ENCODE results near the gene FBXL13.
A peak's percentile ranks its signal among the peaks of the same experiment; 100 is the strongest.

FBXL13 gene

DNA sequence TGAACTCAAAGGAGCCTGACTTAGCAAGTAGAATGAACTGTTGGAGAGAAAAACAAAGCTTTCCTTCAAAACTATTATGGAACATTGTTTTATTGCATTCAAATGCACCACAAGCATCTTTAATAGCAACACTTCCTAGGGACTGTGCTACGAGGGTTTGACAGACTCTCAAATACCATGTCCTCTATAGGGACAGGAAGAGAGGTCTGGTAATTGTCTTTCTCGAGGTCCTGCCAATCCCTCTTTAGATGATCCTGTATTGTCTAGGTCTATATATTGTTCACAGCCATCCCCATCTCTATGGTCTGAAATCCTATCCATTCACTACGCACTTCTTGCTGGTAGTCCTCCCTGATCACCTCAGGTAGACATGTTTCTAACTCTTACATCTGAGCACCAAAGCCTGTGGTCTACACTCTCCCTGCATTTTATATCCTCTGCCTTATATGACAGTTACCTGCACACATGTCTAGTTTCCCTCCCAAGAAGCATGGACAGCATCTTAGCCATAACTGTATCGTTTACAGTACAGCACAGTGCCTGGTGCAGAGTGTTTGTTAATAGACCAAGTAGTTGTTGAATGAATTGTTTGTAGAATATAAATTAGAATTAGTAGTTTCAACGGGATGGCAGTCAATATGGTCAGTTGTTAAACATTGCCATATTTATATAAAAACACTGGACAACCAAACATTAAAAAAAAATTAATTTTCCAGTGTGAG, 183.5 kb downstream of the FBXL13 start:
- no peak for FAIRE-seq

DNA sequence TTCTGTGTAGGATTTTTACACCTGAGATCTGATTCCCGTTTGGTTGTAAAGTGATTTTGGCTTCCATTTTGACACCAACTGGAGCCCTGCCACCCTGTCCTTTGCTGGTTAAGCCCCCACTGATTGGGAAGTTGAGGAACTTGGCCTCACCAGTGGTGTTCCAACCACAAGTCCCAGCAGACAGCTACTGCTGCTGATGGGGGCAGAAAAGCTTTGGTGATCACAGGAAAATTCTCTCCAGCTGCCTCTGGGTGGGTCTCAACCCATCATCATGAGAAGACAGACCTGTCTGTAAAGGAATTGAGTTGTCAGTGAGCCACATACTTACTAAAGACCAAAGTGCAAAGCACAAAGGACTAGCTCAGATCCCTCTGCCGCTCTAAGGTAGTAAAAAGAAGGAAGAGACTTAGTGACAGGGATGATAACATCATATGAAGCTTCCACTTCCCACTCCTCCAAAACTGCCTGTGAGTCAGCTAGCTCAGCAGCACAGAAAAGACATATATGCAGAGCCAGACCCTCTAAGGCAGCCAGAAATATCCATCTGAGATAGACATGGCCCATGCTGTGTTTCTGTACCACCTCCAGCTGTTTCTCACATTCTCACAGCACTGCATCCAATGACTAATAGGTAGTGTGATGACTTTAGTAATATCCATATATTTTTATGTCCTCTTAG, 184.2 kb downstream of the FBXL13 start:
- FAIRE-seq, result no peak

DNA sequence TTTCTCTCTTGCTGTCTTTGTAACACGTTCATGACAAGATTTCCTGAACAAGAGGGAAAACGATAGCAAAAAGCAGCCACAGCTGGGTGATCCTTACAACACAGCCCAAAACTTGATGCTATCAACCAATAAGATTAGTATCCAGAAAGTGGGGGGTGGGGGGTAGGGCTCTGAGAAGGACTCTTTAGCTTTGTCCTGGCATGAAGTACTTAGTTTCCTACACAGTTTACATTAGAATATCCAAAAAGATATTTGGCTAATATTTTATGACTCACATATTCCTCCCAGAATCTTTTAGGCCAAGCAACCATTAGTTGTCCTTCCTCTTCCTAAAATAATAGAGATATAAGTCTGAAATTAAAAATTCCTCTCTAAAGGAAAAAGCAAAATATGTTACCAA, 184.7 kb downstream of the FBXL13 start:
- FAIRE-seq, result no peak

DNA sequence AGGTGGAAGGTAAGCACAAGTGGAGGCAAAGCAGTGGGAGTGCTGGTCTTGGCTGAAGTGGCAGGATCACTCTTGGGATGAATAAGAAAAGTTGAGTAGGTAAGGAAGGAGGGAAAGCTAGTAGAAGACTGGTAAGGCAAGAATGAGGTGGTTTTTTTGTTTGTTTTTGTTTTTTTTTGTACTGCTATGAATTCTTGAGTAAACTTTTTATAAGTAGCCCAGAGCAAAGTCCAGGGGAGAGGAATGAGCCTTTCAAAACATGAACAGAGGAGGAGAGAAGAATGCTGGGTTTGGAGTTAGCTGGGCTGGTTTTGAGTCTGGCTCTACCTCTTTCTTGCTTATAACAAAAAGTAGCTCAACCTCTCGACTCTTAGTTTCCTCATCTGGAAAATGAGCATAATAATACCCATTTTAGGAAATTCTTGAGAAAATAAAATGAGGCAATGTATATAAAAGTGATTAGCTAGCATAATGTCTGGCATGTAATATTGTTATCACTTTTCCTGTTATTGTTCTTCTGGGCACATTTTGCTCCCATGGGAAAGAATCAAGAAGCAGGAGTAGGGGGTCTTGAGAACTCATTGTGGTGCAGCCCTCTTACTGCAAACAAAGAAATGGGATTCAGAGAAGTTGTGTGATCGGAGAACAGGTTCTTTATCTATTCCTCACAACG, 185.9 kb downstream of the FBXL13 start:
- no peak for FAIRE-seq

DNA sequence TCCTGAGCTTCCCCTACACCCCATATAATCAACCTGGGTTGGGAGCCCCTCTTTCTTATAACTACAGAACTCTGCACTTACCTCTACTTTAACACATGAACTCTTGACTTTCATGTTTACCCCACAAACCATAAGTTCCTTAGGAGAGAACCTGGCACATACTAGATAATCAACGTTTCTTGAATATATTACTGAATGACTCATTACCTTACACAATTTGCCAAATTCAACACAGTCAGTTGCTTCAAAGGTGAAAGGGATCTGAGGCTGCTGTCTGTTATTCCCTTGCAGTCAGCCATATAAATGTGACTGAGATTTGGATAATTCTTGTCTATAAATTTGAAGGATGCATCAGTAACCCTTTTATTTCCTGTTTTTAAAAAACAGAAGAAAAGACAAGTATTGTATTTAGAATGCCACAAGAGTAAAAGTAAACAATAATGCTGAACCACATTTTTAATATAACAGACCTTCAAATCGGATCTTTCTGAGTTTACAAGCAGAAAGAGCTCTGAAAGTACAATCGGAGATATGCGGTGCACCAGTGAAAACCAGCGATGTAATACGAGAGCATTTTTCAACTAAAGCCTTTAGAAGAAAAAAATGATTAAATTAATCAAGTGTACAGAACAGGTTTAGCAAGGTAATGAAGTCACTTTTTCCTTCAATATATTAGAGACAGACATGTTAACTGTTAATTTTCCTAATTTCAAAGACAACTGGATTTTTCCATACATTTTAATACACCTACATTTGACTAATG, 191.3 kb downstream of the FBXL13 start:
- no peak for FAIRE-seq

DNA sequence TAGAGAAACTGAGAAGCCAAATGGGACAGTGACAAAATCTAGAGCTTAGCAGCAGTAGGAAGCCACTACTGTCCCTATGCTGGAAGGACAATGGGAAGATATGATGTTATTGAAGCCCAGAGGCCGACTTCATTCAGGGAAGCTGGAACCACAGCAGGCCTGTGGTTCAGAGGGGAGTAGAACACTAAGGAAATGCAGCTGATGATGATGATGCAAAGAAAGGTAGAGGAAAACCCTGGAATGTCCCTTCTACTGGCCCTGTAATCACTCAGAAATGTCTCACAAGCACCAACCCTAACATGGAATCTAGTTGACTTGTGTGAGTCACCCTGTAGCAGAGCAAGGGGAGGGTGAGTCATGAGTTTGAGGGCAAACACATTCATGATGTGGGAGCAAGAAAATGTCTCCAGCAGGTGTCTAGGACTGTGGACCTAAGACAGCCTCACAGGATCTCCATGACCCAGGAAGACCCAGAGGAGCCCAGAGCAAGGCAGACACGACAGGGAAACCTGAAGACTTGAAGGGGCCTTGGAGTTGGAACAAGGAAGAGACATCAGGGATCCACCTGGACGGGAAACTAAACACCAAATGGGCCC, 198.8 kb downstream of the FBXL13 start:
- no peak for FAIRE-seq

DNA sequence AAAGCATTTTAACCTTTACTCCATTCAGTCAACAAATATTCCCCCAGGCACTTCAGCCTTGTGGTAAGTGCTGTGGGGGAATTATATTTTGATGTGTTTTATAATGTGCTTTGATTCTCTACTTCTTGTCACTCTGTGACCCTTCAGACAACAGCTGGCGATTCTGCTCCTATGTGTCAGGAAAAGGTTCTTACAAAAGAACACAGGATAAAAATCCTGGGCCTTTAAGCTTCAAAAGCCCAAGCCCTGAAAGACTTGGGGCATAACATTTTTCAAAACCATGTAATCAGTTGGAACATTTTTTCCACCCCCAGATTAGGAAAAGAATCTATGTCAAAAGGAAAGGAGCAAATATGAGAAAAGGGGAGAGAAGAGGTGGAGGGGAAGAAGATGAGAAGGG, 199.6 kb downstream of the FBXL13 start:
- no peak for FAIRE-seq

DNA sequence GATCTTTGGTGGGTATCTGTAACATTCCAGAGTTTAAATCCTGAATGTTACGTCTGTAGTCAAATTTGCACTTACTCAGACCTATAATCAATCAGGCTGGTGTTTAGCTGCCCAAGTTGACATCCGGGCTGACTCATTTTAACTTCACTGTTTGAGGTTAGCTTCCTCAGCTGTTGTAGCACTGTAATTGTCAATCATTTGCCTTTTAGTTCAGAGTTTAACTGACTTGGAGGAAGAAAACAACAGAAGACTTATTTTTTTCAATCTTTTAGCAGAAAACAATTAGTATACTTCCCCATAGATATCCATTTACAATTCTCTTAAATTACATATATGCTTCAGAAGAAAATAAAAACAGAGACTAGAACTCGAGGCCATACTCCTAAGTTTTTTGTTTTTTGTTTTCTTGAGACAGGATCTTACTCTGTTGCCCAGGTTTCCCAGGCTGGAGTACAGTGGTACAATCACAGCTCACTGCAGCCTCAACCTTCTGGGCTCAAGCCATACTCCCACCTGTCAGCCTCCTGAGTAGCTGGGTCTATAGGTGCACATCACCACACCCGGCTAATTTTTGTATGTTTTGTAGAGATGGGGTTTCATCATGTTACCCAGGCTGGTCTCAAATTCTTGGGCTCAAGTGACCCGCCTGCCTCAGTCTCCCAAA, 200.3 kb downstream of the FBXL13 start:
- FAIRE-seq, result no peak

DNA sequence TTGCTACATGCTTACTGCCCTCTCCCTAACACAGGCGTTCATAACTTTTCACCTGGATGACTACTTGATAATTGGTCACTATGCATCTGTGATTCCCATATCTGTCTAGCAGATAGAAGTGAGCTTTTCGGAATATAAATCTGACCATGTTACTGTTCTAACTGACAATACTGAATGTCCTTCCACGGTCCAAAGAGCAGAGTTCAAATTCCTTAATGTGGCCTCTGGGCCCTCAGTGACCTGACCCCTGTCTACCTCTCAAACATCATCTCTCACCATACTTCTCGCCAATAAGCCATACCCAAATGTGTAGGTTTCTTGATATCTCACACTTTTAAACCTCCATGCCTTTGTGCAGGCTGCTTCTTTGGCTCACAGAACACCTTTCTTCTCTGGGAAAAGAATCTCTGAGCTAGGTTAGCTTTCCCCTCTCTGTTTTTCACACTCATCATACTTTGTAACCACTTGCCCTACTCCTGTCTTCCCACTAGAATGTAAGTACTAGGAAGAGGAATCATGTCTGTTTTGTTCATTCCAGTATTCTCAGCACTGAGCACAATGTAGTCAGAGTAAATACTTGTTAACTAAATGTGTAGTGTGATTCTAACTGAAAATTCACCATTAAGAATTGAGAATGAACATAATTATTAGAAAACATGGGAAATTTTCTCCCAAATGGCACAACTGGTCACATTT, 201.0 kb downstream of the FBXL13 start:
- no peak for FAIRE-seq

DNA sequence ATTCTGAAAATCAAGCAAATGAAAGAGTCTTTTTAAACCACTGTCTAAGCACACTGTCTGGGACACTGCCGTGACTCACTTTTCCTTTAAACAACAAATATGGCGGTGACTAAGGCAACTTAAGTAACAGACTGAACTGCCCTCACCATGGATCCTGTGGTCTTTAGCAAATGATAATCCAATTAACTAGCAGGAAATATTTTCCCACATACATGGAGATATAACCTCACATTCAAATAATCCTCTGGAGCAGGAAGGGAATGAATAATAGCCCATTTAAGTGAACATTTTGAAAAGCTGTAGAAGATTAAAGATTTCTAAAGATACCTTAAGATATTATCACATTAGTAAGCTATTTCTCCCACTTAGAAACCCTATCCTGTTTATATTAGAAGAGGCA, 202.1 kb downstream of the FBXL13 start:
- no peak for FAIRE-seq

DNA sequence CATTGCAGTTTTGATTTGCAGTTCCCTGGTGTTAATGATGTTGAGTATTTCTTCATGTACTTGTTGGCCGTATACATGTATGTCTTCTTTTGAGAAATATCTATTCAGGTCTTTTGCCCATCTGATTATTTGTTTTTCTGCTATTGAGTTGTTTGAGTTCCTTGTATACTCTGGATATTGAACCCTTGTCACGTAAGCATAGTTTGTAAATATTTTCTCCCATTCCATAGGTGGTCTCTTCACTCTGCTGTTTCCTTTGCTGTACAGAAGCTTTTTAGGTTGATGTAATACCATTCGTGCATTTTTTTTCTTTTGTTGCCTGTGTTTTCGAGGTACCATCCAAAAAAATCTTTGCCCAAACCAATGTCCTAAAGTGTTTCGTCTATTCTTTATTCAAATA, 205.4 kb downstream of the FBXL13 start:
- FAIRE-seq, result no peak

DNA sequence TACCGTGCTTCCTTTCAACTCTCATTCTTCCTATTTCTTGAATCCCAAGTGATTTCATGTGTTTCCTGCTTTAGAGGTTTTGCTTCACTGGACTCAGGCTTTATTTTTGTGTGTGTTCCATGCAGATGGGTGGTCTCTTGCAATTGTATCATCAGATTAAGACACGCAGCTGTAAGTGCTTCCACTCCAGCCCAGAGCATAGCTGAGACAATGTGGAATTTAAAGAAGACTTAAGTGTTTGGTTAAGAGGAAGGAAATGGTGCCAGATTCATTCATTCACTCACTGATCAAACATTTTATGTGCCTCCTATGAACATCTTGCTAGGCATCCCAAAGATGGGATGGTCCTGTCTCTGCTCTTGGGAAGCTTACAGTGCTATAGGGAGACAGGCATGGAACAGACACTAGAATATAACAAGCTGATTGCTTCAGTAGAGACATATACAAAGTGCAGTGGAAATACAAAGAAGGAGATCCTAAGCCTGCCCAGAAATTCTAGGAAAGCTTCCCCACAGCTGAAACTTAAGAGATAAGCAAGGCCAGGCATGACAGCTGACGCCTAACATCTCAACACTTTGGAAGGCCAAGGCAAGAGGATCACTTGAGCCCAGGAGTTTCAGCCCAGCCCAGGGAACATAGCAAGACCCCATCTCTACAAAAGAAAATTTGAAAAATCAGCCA, 207.9 kb downstream of the FBXL13 start:
- FAIRE-seq, result no peak

DNA sequence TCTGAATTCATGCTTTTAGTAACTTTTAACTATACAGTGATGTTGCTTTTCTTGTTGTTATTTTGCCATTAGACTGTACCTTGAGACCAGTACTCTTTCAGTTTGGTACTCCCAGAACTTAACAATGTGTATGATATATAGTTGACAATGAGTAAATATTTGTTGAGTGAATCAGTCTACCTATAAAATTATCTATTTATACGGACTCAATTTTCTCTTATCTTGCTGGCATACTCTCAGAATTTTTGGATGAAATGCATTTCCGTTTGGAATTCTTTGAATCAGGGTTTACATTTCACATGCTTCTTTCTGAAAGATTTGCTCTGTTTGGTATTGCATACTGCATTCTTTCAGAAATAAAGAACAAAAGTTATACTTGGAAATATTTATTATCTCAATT, 209.6 kb downstream of the FBXL13 start:
- FAIRE-seq, result no peak

DNA sequence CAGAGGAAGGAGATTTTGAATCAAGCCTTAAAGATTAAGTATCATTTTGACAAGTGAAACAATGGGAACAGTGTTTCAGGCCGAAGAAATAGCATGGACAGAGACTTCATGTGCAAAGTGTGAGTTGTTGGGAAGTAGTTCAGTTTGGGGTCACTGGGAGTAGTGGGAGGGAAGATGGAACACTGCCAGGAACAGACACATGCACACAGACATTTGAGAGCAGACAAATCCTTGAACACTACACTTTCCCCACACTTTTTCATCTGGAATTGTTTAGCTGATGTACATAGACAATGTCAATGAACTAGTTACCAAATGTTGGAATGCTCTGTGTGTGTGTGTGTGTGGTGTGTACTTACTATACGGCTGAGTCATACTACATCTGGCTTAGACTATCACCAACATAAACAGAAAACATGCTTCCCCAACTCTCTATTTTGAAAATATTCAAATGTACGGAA, 214.2 kb downstream of the FBXL13 start:
- FAIRE-seq, result peak; percentile 94

DNA sequence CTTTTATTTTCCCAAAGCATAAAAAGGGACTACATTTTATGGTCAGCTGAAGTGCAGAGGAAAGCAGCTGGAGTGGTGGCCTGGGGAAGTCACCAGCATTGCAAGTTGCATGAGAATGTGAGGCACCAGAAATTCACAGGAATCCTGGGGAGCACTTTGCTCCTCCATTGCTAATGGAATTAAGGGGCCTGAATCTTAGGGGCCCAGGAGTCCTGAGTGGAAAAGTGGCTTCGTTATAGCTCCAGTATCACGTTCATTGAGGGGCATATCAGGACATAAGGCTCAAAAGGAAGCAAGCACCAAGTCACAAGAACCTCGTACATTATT, 214.8 kb downstream of the FBXL13 start:
- FAIRE-seq, result no peak

DNA sequence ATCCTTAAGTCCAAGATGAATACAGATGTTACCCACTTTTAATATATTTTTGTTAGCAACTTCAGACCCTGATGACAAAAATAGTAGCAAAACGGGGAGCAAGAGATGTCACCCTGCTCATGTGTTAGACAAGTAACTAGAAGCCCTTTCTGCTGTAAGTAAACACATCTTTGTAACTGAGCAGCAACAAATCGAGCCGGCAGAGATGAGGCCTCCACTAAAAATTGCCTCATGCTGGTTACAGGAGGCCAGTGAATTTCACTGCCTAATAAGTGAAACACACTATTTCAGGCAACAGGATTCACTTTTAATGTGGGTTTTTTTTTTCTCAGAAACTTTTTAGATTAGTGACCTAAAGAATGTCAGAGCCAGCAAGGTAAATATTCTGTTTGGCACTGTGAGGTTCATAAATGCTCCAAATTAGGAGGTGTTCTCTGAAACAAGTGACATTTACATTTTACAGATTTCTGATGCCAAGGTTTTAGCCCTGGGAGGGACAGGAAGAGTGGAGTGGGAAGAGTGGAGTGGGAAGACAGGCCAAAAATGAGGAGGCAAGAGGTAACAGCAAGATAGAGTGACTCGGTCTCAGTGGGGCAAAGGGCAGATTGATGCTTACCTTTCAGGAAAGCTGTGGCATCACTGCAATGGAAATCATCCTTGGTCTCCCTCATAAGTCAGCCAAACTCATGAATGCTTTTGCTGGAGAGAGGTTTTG, 215.4 kb downstream of the FBXL13 start:
- FAIRE-seq, result no peak

DNA sequence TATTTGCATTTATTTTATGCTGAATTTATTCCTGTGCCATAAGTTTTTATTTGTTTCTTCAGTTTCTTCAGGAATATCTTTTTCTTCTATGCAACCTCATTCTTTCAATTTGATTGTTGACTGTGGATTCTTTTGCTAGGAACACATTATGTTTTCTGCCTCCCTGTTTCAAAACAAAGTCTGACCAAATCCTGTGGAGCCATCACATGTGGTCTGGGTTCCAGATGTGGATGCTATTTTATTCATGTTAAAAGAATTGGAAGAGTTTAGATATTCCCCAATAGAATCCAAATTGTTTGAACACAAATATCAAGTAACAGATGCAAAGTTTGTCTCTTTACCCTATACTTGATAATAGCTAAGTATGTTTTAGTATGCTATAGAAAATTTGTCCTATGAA, 218.6 kb downstream of the FBXL13 start:
- peak; percentile 99 for FAIRE-seq

DNA sequence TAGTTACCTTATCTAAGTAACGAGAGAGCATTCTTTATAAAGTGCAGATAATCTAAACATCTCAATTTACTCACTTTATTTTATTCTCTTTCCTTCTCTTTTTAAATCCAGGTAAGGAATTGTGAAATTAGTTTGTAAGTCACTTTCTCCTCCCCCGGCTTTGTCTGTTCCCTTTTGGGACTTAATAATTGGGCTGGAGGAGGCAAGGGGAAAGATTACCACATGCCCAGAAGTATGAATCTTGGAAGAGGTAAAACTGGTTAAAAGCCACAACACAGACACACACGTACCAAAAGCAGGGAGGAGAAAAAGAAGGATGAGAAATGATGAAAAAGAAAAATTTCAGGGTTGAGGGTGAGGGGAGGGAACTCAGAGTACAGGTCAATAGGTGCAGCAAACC, 225.1 kb downstream of the FBXL13 start:
- FAIRE-seq, result no peak

DNA sequence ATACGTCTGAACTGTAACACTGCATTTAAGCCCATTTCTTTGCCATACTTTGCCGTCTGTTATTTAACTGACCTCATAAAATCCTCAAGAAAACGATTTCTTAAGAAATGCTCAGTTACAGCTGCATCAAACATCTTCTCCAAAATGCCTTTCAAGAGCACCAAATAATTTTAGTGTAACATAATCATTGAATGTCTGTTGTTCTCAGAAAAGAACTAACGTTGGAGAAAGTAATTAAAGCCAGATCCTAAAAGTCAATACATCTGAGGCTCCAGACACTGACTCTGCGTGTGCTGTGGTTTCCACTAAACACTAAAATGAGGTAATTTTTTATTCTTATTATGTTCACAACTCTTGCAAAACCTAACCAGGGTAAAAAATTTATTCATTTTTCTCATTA, 225.5 kb downstream of the FBXL13 start:
- FAIRE-seq, result peak; percentile 95

DNA sequence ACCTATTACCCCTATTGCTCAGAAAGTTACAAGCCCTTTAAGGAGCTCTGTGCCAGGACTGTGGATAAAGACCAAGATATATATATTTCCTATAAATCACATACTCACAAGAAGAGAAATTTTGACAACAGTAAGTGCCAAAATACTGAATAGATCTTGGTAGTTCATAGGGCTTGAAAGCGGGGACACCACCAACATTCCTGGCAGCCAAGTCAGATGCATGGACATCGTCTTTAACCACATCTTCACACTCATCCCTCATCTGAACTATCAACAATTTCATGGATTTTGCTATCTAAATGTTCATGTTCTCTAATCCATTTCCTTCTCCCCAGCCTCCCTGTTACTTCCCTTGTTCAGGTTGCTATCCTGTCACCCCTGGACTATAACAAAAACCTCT, 229.2 kb downstream of the FBXL13 start:
- FAIRE-seq, result no peak

DNA sequence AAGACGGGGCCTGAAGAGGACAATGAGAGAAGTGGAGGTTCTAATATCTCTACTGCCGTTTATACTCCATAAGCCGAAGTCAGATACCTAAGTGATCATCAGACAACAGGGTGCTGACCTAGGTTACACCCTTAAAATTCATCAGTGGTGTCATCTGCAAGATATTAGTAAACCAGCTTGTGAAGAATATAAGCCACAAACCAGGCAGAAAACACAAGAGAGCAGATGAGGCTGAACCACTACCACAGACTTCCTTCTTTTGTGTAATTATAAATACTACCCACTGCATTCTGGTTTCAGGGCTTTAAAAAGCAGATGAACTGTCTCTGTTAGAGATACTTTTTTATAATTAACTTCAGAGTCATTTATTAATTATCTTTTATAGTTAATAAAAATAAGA, 230.7 kb downstream of the FBXL13 start:
- FAIRE-seq, result no peak
